ENCODE data around the gene PHKB. TPM values are rescaled to one million over a fixed set of nuclear protein-coding genes. Genes with fewer than 3 reads are reported as not detected.

The PHKB gene
- total RNA-seq, 4 donors from 2014 or later: 74.1 to 126 (median 101) TPM

- Histone ChIP-seq H3K36me3 (peaks cover 0 to 23% (median 8%) of the 10 kb centered on the region in 4 donors), H3K4me3 (no peak overlapping the region), H3K4me1 (peaks cover 0 to 5% (median 0%) of the 10 kb centered on the region in 4 donors), H3K27me3 (no peaks in the 10 kb centered on the region), H3K27ac (no peak overlapping the region), H3K9me3 (no peaks in the 10 kb centered on the region)
- DNase-seq: no peak
- intact Hi-C loops (cut with DNase I; ENCODE audit: low total_unique reads) (no loop called here), in situ Hi-C loops (cut with MboI; ENCODE audit: low pct_ligation_motif_present in 1 of 4, low pct_unique_long_range_greater_than_20kb in 1 of 4, low sequenced_read_pairs in 3 of 4) (no loop called here)
- TF ChIP-seq EP300 (IDR thresholded peaks at IDR 0.05; ENCODE audit: low read depth): no peak
- no peak for TF ChIP-seq POLR2A (IDR thresholded peaks at IDR 0.05)
- TF ChIP-seq POLR2AphosphoS5 (IDR thresholded peaks at IDR 0.05): no peak
- TF ChIP-seq CTCF (IDR thresholded peaks at IDR 0.05): no peak
These were observed 57.9 kb downstream of the PHKB start for GRCh38 chr16:47519037-47519436.

GRCh38 chr16:47519546-47519945 is 58.4 kb downstream of the PHKB start:
- TF ChIP-seq EP300 (IDR thresholded peaks at IDR 0.05; ENCODE audit: low read depth) (no peak), POLR2AphosphoS5 (IDR thresholded peaks at IDR 0.05) (no peak), CTCF (IDR thresholded peaks at IDR 0.05) (no peak), POLR2A (IDR thresholded peaks at IDR 0.05) (no peak)
- Histone ChIP-seq H3K27ac (no peak overlapping the region), H3K4me1 (peaks cover 0 to 5% (median 0%) of the 10 kb centered on the region in 4 donors), H3K4me3 (no peak overlapping the region), H3K27me3 (no peaks in the 10 kb centered on the region), H3K36me3 (peaks cover 0 to 20% (median 6%) of the 10 kb centered on the region in 4 donors), H3K9me3 (no peaks in the 10 kb centered on the region)
- in situ Hi-C loops (cut with MboI; ENCODE audit: low pct_ligation_motif_present in 1 of 4, low pct_unique_long_range_greater_than_20kb in 1 of 4, low sequenced_read_pairs in 3 of 4) (no loop called here), intact Hi-C loops (cut with DNase I; ENCODE audit: low total_unique reads) (no loop called here)
- WGBS, 2 donors (ENCODE audit: low coverage in 1 of 2): 45 to 59% methylated on average over 2 to 3 of the region's 3 CpGs
- DNase-seq: no peak

GRCh38 chr16:47519996-47520679 is 59.0 kb downstream of the PHKB start:
- intact Hi-C loops (cut with DNase I; ENCODE audit: low total_unique reads): no loop called here
- Histone ChIP-seq H3K4me1 (peaks cover 0 to 5% (median 0%) of the 10 kb centered on the region in 4 donors), H3K27me3 (no peaks in the 10 kb centered on the region), H3K27ac (no peak overlapping the region), H3K9me3 (no peaks in the 10 kb centered on the region), H3K36me3 (peaks cover 0 to 19% (median 6%) of the 10 kb centered on the region in 4 donors), H3K4me3 (no peak overlapping the region)
- in situ Hi-C loops (cut with MboI; ENCODE audit: low pct_ligation_motif_present in 1 of 4, low pct_unique_long_range_greater_than_20kb in 1 of 4, low sequenced_read_pairs in 3 of 4): no loop called here
- DNase-seq: no peak
- TF ChIP-seq CTCF (IDR thresholded peaks at IDR 0.05) (no peak), EP300 (IDR thresholded peaks at IDR 0.05; ENCODE audit: low read depth) (no peak), POLR2A (IDR thresholded peaks at IDR 0.05) (no peak), POLR2AphosphoS5 (IDR thresholded peaks at IDR 0.05) (no peak)
- 82 to 89% methylated on average over 2 of the region's 2 CpGs for WGBS, 2 donors (ENCODE audit: low coverage in 1 of 2)

GRCh38 chr16:47523342-47524006 is 62.3 kb downstream of the PHKB start:
- 57% methylated on average over 2 of the region's 2 CpGs; no CpG with 5 or more reads in 1 of the 2 donors for WGBS, 2 donors (ENCODE audit: low coverage in 1 of 2)
- in situ Hi-C loops (cut with MboI; ENCODE audit: low pct_ligation_motif_present in 1 of 4, low pct_unique_long_range_greater_than_20kb in 1 of 4, low sequenced_read_pairs in 3 of 4): no loop called here
- no peak for DNase-seq

More at GRCh38 chr16:47523342-47524006, 62.3 kb downstream of the PHKB start:
- Histone ChIP-seq H3K4me3 (no peak overlapping the region), H3K27me3 (no peaks in the 10 kb centered on the region), H3K36me3 (no peaks in the 10 kb centered on the region), H3K27ac (no peak overlapping the region), H3K9me3 (no peaks in the 10 kb centered on the region), H3K4me1 (peaks cover 0 to 5% (median 0%) of the 10 kb centered on the region in 4 donors)
- intact Hi-C loops (cut with DNase I; ENCODE audit: low total_unique reads): no loop called here
- no peak for TF ChIP-seq EP300 (IDR thresholded peaks at IDR 0.05; ENCODE audit: low read depth)
- no peak for TF ChIP-seq POLR2A (IDR thresholded peaks at IDR 0.05)
- TF ChIP-seq POLR2AphosphoS5 (IDR thresholded peaks at IDR 0.05): no peak
- no peak for TF ChIP-seq CTCF (IDR thresholded peaks at IDR 0.05)
